Measurements from ENCODE around the gene PLD1. TPM values are rescaled to one million over a fixed set of nuclear protein-coding genes. Genes with fewer than 3 reads are reported as not detected.

Gene PLD1, protein sequence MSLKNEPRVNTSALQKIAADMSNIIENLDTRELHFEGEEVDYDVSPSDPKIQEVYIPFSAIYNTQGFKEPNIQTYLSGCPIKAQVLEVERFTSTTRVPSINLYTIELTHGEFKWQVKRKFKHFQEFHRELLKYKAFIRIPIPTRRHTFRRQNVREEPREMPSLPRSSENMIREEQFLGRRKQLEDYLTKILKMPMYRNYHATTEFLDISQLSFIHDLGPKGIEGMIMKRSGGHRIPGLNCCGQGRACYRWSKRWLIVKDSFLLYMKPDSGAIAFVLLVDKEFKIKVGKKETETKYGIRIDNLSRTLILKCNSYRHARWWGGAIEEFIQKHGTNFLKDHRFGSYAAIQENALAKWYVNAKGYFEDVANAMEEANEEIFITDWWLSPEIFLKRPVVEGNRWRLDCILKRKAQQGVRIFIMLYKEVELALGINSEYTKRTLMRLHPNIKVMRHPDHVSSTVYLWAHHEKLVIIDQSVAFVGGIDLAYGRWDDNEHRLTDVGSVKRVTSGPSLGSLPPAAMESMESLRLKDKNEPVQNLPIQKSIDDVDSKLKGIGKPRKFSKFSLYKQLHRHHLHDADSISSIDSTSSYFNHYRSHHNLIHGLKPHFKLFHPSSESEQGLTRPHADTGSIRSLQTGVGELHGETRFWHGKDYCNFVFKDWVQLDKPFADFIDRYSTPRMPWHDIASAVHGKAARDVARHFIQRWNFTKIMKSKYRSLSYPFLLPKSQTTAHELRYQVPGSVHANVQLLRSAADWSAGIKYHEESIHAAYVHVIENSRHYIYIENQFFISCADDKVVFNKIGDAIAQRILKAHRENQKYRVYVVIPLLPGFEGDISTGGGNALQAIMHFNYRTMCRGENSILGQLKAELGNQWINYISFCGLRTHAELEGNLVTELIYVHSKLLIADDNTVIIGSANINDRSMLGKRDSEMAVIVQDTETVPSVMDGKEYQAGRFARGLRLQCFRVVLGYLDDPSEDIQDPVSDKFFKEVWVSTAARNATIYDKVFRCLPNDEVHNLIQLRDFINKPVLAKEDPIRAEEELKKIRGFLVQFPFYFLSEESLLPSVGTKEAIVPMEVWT
- 17.8 and 30.6 TPM in 2 replicates for total RNA-seq

DNA sequence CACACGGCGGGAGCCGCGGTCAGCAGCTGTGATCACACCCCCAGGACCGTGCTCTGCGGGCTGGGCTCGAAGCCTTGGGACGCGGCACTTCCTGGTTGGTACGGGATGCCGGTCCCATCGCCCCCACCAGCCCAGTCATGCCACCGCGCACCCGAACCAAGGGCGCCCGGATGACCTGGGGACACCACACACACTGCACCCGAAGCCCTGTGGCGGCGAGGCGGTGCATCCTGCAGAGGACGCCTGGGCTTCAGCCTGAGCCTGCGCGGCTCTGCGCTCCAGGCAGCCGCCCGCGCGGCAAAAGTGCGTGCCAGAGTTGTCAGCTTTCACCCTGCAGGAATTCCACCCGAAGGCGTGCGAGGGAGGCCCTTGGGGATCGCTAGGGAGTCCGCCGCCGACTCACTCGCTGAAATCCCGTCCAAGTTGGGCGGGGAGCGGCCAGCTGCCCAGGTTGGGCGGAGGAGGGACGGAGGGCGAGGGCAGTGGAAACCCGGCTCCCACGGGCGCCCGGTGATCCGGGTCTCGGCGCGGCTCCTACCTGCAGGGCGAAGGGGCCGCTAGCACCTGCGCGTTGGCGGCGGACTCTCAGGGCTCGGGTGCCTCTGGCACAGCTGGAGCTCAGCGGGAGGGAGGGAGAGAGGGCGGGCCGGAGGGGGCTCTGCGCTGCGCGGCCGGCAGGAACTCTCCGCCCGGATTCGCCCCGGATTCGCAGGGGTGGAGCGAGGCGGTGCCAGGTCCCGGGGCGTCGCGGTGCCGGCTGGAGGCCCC is at the start of gene PLD1:
Gene PLD1 (minus strand): TSS at position 623 of the 768 bp plus-strand sequence. CDS start 72,432 bp downstream, outside the sequence.

DNA sequence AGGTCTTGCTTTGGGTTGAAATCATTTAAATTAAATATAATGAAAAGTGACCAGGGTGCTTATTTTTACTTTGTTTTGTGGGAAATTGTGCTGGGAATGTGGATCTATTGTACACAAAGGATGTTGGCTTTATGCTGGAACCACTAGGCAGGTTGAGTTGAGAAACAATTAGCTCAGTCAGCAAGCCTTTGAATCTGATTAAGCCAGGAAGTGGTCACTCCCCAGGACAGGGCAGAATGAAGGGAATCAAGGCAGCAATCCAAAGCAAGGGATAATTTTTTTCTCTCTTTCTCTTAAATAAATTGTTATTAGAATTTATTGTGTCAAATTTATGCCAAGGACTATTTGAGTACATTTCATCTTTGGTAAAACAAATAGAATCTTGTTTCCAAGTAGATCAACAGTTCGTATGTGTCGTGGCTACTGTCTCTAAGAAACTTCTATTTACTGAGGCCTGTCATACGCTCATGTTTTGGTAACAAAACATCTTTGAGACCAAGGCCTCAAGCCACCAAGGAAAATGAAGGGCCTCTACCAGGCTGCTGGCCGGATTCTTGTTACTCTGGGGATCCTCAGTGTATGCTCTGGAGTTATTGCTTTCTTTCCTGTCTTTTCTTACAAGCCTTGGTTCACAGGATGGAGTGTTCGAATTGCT is 32.7 kb upstream of the PLD1 start, which contains the start of gene TMEM212:
Gene TMEM212 (plus strand): TSS at position 486 of the 655 bp plus-strand sequence. CDS start 35 bp downstream, at position 521.

Other genes with a start within 250 kb of the PLD1 start
- gene TMEM212, start 32.9 kb upstream of the PLD1 start, total RNA-seq = 0.22 TPM in 1 of 2 replicates, not detected in the other
- gene FNDC3B, start 229.1 kb upstream of the PLD1 start, total RNA-seq = 217 and 298 TPM in 2 replicates